ENCODE data around the gene AP2B1. TPM values are rescaled to one million over a fixed set of nuclear protein-coding genes. Genes with fewer than 3 reads are reported as not detected.
A peak's percentile ranks its signal among the peaks of the same experiment; 100 is the strongest.

AP2B1 gene
- polyA plus RNA-seq, 1 of the 3 experiments (the other 2 are of a cell fraction) = 97.8 TPM

GRCh38 chr17:35725058-35725457, 137.9 kb downstream of the AP2B1 start (continued):
- TF ChIP-seq YY1 (IDR thresholded peaks at IDR 0.05; ENCODE audit: low read depth) (no peak), JUND (IDR thresholded peaks at IDR 0.05) (no peak)

- H3K4me2 ChIP-seq = peak overlapping the region; percentile 66; the same call in 1 of the 2 replicates
- CTCF ChIA-PET = interaction anchor here (0.8 to 3.2 kb wide), 2 partner anchors 22 to 38 kb away, joined by 3 to 16 read pairs; no protein-coding TSS in a partner anchor
- H3K27me3 ChIP-seq (ENCODE audit: insufficient read depth) = no peaks in the 10 kb centered on the region
- WGBS (ENCODE audit: low lambda C conversion rate) = 94% methylated on average over 2 of the region's 2 CpGs
- H3F3A ChIP-seq (replicated peaks; ENCODE audit: insufficient read depth) = peaks cover 15% of the 10 kb centered on the region
- POLR2A ChIA-PET = no interaction called here
- TF ChIP-seq TCF12 (IDR thresholded peaks at IDR 0.05) (no peak), CHD2 (IDR thresholded peaks at IDR 0.05; ENCODE audit: low read length, partially characterized antibody) (no peak), REST (IDR thresholded peaks at IDR 0.05; ENCODE audit: low read depth, low read length) (no peak), NFIC (IDR thresholded peaks at IDR 0.05; ENCODE audit: borderline replicate concordance) (no peak), USF2 (IDR thresholded peaks at IDR 0.05; ENCODE audit: borderline replicate concordance, low read depth, low read length) (no peak), FOXM1 (IDR thresholded peaks at IDR 0.05; ENCODE audit: low read depth) (no peak), EZH2phosphoT487 (IDR thresholded peaks at IDR 0.05; ENCODE audit: borderline replicate concordance, low read depth) (no peak), TEAD4 (IDR thresholded peaks at IDR 0.05; ENCODE audit: borderline replicate concordance, insufficient read depth) (no peak), MAX (IDR thresholded peaks at IDR 0.05; ENCODE audit: low read depth) (no peak)
- H3K9ac ChIP-seq = no peak overlapping the region
- DNase-seq = no peak
- no peaks in the 10 kb centered on the region for H3K9me3 ChIP-seq
- H3K27ac ChIP-seq (ENCODE audit: low read depth in 2 of 2, low read length in 1 of 2) = peak overlapping the region; percentile 67 to 83; a peak in 3 of 4 replicates
- H4K20me1 ChIP-seq (ENCODE audit: insufficient read depth) = peaks cover 7% of the 10 kb centered on the region
- no peak overlapping the region for H3K4me3 ChIP-seq (ENCODE audit: low read depth in 2 of 2, low read length in 1 of 2)
- peaks cover 27 to 50% of the 10 kb centered on the region in 2 experiments for H3K36me3 ChIP-seq (replicated peaks in 1 of 2; ENCODE audit: control insufficient read depth in 1 of 2, insufficient read depth in 2 of 2, low read length in 1 of 2)
- H3K4me1 ChIP-seq (ENCODE audit: control insufficient read depth in 1 of 2, insufficient read depth in 2 of 2, low read depth in 1 of 2, low read length in 1 of 2) = peaks cover 13 to 19% of the 10 kb centered on the region in 2 experiments; a peak in 3 of 4 replicates
- no peak overlapping the region for H2AFZ ChIP-seq (ENCODE audit: low read depth)
- no peaks in the 10 kb centered on the region for H3K79me2 ChIP-seq (ENCODE audit: insufficient read depth)
- no peaks in the 10 kb centered on the region for H3K9me2 ChIP-seq
These were observed 138.6 kb downstream of the AP2B1 start for GRCh38 chr17:35725802-35726126.
